Endothelial cell (in vitro differentiated cells): ENCODE data around the gene B3GAT1. TPM values are rescaled to one million over a fixed set of nuclear protein-coding genes. Genes with fewer than 3 reads are reported as not detected.
"Not testable (repeated sequence)": the region's sequence is repeated elsewhere in the genome, so short reads cannot be mapped to it uniquely, and the experiment has no call there.

ENCODE experiments used
- DNase-seq: peaks from one replicate; pipeline ENCODE4 v3.0.0; 2021; ENCODE audit warnings: low spot score
- H3K27ac Mint-ChIP-seq: one replicate; pipeline ENCODE4 v1.8.0; 2021; ENCODE audit warnings: mixed read lengths, inconsistent platforms; ENCODE audit not compliant: unreplicated experiment
- H3K27me3 Mint-ChIP-seq: one replicate; pipeline ENCODE4 v1.8.0; 2021; ENCODE audit warnings: mild to moderate bottlenecking, moderate library complexity, mixed read lengths, inconsistent platforms; ENCODE audit not compliant: unreplicated experiment
- H3K36me3 Mint-ChIP-seq: one replicate; pipeline ENCODE4 v1.8.0; 2021; ENCODE audit warnings: mild to moderate bottlenecking, low read depth, mixed read lengths, inconsistent platforms; ENCODE audit not compliant: unreplicated experiment
- H3K4me1 Mint-ChIP-seq: one replicate; pipeline ENCODE4 v1.8.0; 2021; ENCODE audit warnings: mild to moderate bottlenecking, mixed read lengths, inconsistent platforms; ENCODE audit not compliant: unreplicated experiment
- H3K4me3 Mint-ChIP-seq: one replicate; pipeline ENCODE4 v1.8.0; 2021; ENCODE audit warnings: mild to moderate bottlenecking, mixed read lengths, inconsistent platforms; ENCODE audit not compliant: unreplicated experiment
- H3K9me3 Mint-ChIP-seq: one replicate; pipeline ENCODE4 v1.8.0; 2021; ENCODE audit warnings: mixed read lengths, inconsistent platforms; ENCODE audit not compliant: unreplicated experiment
- total RNA-seq: library from RNA; stranded (reverse); fragmentation: NEBNext Ultra II Directional; extraction: Animal tissue kit (Norgen Biotek cat#: 25700); gene quantifications from one replicate; pipeline ENCODE4 v1.2.1, GENCODE V29; 2021; ENCODE audit not compliant: unreplicated experiment
- TF ChIP-seq, protein P1 (sequence below): fragments of 200-600 bp; sonication (generic); IDR thresholded peaks from one replicate; pipeline ENCODE4 v1.5.0; 2021; ENCODE audit warnings: antibody characterized with exemption; ENCODE audit not compliant: unreplicated experiment

The B3GAT1 gene
- total RNA-seq, 1 donor from 2014 or later = 18.2 TPM

DNA sequence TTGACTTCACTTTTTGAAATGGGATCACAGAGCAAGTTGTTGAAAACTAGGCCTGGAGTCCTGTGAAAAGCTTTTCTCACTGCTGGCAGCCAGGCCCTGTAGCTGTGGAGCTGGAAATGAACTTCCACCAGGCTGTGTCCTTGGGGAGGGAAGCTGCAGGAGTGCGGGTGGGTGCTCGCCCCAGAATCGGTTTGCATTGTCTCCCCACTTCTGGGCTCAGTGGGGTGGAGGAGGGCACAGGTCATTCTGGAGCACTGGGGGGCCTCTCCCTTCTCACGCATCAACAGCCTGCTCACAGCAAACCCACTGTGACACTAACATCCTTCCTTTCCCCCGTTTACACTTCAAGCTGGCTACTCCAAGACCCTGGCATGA, 65.1 kb downstream of the B3GAT1 start:
- peaks cover 3% of the 10 kb centered on the region for H3K4me1 Mint-ChIP-seq
- peaks cover 4% of the 10 kb centered on the region for H3K36me3 Mint-ChIP-seq
- no peak overlapping the region for H3K27ac Mint-ChIP-seq
- TF ChIP-seq, protein P1, sequence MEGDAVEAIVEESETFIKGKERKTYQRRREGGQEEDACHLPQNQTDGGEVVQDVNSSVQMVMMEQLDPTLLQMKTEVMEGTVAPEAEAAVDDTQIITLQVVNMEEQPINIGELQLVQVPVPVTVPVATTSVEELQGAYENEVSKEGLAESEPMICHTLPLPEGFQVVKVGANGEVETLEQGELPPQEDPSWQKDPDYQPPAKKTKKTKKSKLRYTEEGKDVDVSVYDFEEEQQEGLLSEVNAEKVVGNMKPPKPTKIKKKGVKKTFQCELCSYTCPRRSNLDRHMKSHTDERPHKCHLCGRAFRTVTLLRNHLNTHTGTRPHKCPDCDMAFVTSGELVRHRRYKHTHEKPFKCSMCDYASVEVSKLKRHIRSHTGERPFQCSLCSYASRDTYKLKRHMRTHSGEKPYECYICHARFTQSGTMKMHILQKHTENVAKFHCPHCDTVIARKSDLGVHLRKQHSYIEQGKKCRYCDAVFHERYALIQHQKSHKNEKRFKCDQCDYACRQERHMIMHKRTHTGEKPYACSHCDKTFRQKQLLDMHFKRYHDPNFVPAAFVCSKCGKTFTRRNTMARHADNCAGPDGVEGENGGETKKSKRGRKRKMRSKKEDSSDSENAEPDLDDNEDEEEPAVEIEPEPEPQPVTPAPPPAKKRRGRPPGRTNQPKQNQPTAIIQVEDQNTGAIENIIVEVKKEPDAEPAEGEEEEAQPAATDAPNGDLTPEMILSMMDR = no peak
- no peak overlapping the region for H3K4me3 Mint-ChIP-seq
- DNase-seq = no peak
- no peaks in the 10 kb centered on the region for H3K9me3 Mint-ChIP-seq
- peaks cover 5% of the 10 kb centered on the region for H3K27me3 Mint-ChIP-seq

DNA sequence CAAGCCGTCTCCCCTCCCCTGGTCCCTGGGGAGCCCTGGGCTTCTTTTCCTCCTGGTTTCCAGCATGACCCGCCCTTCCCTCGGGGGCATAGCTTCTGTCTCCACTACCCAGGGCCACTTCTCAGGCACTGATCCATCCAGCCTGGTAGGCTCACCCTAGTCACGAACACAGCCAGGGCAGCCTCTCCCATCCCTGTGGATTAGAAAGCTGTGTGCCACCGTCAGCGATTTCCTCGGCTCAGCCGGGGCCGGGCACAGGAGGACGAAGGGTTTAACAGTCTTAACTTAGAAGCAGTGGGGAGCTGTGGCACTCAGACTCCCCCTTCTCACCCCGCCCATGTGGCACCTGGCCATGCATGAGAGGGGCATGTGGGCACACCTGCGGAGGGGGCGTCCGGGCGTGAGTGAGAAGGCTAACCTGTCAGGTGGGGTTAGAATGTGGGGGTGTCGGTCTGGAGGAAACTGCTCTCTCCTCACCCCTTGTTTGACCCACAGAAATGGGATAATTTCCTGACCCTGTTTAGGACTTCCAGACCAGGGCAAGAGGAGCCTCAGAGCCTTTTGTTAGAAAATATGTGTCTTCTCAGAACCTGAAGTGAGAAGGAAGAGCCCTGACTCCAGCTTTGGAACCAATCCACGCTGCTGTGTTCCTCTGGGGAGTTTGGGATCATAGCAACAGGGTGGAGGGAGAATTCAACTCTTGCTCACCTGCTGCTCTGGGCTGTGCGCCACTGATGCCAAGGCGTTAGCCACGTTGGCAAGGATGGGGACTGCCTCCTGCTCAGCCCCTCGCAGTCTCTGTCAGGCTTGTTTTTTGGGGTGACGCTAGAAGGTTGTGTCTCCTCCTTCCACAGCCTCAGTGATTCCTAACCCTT, 65.7 kb downstream of the B3GAT1 start:
- peak; percentile 2 for DNase-seq
- peaks cover 3% of the 10 kb centered on the region for H3K4me1 Mint-ChIP-seq
- no peak overlapping the region for H3K4me3 Mint-ChIP-seq
- H3K27me3 Mint-ChIP-seq = peaks cover 5% of the 10 kb centered on the region
- TF ChIP-seq, protein P1 = no peak
- no peak overlapping the region for H3K27ac Mint-ChIP-seq
- H3K9me3 Mint-ChIP-seq = no peaks in the 10 kb centered on the region
- peaks cover 4% of the 10 kb centered on the region for H3K36me3 Mint-ChIP-seq

DNA sequence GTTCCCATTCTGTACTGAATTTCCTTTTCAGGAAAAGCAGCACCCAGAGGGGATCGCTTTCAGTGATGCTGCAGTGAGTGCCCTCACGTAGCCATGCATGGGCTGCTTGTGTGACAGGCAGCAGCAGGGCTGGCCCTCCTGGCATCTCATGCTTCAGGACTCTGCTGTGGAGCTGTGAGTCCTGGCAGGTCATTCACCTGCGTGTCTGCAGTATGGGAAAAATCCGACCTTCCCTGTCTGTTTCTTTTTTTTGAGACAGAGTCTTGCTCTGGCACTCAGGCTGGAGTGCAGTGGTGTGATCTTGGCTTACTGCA, 66.8 kb downstream of the B3GAT1 start:
- no peak for DNase-seq
- H3K4me1 Mint-ChIP-seq = peaks cover 3% of the 10 kb centered on the region
- TF ChIP-seq, protein P1 = no peak
- no peak overlapping the region for H3K4me3 Mint-ChIP-seq
- peaks cover 5% of the 10 kb centered on the region for H3K27me3 Mint-ChIP-seq
- no peak overlapping the region for H3K27ac Mint-ChIP-seq
- H3K9me3 Mint-ChIP-seq = no peaks in the 10 kb centered on the region
- H3K36me3 Mint-ChIP-seq = peaks cover 4% of the 10 kb centered on the region

DNA sequence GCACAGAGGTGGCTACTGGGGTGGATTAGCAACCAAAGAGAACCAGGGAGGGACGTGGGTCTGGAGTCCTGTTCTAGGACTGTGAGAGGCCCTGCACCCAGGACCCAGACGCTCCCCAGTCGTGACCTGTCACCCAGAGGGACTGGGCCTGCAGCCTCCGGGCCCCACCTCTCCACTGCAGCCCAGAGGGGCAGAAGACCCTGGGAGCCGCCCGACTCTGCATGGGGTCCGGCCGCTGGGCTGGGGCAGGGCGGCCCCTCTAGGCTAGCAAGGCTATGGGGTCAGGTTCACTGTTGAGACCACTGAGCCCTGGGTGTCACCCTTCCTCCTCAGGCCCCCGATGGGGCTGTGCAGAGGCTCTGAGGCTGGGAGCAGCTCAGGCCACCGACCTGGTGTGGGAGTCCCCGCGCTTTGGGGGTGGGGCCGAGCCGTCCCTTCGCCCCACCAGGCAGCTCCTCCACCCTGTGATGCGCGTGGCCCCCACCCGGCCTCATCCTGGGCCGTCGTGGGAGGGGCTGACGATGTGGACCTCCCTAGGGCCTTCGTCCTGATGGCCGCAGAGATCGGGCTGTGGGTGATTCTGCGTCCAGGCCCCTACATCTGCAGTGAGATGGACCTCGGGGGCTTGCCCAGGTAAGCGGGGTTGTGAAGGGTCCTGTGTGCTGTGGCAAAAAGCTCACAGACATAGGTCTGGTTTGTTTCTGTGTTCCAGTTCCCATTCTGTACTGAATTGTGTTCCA, 67.4 kb downstream of the B3GAT1 start:
- H3K36me3 Mint-ChIP-seq, H3K27me3 Mint-ChIP-seq, H3K4me3 Mint-ChIP-seq, H3K4me1 Mint-ChIP-seq, H3K9me3 Mint-ChIP-seq, H3K27ac Mint-ChIP-seq: not testable (repeated sequence)
- peak; percentile 1 for DNase-seq

DNA sequence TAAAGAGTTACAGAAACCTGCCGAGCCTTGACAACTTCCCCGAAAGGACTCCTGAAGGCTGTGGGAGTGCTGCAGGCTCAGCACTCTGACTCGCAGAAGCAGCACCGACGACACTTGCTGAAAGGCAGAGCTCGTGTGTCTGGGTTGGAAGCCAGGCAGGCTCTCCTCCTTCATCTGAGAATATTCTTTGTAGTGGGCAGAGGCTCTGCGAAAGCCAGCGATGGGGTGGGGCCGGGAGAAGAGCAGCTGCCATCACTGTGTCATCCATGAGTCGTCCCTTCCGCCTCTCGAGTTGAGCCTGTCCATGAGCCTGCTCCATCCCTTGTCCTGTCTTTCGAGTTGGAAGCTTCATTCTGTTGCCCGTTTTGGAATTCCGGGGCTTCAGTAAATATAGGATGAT, 68.4 kb downstream of the B3GAT1 start:
- Mint-ChIP-seq H3K27ac (no peak overlapping the region), H3K4me1 (no peaks in the 10 kb centered on the region), H3K27me3 (peaks cover 5% of the 10 kb centered on the region), H3K36me3 (peaks cover 4% of the 10 kb centered on the region), H3K4me3 (no peak overlapping the region), H3K9me3 (no peaks in the 10 kb centered on the region)
- no peak for DNase-seq
- TF ChIP-seq, protein P1 = no peak
